ENCODE measurements around the gene PCSK5.

The PCSK5 gene

DNA sequence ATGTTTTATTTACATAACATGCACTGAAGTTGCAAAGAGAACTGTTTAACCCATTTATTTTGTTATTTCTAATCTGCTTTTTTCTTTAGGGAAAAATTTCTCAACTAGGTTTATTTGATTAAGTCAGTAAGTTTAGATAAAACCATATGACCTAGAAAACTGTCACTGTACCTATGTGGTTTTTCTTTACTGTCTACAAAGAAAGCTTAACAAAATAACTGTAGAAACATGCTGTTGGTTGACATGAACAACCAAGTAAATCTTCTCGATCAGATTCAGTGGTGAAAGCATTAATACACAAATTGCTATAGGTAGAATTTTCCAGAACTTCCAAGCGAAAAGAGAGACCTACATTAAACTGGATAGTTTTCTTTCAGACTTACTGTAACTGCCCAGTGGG, 137.4 kb downstream of the PCSK5 start:
- H3K4me2 ChIP-seq (ENCODE audit: low read depth, low read length, poor library complexity, severe bottlenecking), result no peak overlapping the region
- H3K27ac ChIP-seq (ENCODE audit: low read depth, low read length), result no peak overlapping the region

DNA sequence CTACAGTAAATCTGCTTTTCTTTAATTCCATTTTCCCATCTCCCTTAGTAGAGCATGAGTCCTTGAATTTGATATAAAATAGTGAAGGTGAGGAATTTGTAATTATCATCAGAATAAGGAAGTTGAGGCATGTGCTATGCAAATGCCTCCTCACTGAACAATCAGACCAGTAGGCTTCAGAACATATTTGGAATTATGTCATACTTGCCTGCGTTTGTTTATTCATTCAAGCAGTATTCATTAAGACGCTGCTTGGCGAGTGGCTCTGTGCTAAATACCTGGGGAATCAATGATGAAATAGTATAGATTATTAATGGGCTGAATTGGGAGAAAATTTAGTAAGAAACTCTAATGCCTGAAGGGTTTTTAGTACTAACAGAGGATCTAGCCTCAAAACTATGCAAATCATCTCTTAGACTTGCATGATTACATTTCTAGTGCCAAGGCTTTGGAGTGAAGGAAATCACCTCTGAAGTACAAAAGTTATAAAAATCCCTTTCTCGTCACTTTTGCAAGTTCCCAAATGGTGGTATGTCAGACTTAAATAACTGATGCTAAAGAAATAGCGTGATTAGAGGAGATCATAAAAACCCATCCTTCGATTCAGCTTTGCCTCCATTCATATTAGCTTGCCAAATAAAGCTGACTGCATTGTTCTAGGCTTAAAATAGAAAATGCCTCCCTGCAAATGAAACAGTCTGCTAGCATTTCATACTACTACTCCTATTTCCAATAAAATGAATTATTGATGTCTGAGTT, 141.7 kb downstream of the PCSK5 start:
- H3K4me3 ChIP-seq (ENCODE audit: insufficient read depth, low read length, poor library complexity, severe bottlenecking), result no peak overlapping the region
- TF ChIP-seq, protein P1, sequence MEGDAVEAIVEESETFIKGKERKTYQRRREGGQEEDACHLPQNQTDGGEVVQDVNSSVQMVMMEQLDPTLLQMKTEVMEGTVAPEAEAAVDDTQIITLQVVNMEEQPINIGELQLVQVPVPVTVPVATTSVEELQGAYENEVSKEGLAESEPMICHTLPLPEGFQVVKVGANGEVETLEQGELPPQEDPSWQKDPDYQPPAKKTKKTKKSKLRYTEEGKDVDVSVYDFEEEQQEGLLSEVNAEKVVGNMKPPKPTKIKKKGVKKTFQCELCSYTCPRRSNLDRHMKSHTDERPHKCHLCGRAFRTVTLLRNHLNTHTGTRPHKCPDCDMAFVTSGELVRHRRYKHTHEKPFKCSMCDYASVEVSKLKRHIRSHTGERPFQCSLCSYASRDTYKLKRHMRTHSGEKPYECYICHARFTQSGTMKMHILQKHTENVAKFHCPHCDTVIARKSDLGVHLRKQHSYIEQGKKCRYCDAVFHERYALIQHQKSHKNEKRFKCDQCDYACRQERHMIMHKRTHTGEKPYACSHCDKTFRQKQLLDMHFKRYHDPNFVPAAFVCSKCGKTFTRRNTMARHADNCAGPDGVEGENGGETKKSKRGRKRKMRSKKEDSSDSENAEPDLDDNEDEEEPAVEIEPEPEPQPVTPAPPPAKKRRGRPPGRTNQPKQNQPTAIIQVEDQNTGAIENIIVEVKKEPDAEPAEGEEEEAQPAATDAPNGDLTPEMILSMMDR (IDR thresholded peaks at IDR 0.05; ENCODE audit: insufficient read depth, low read length, poor library complexity, severe bottlenecking), result no peak
- TF ChIP-seq EZH2phosphoT487 (conservative IDR thresholded peaks at IDR 0.05; ENCODE audit: low read length), result no peak

More for the DNA sequence above, 137.4 kb downstream of the PCSK5 start:
- TF ChIP-seq, protein P1 (IDR thresholded peaks at IDR 0.05; ENCODE audit: insufficient read depth, low read length, poor library complexity, severe bottlenecking), result no peak
- TF ChIP-seq EZH2phosphoT487 (conservative IDR thresholded peaks at IDR 0.05; ENCODE audit: low read length), result no peak
- H3K9me2 ChIP-seq (replicated peaks; ENCODE audit: insufficient read depth, low read length), result no peaks in the 10 kb centered on the region
- no peaks in the 10 kb centered on the region for H3F3A ChIP-seq (ENCODE audit: insufficient read depth)
- no peak overlapping the region for H3K4me3 ChIP-seq (ENCODE audit: insufficient read depth, low read length, poor library complexity, severe bottlenecking)
- no peak overlapping the region for H3K9ac ChIP-seq (ENCODE audit: low read length)
- no peaks in the 10 kb centered on the region for H3K9me3 ChIP-seq (ENCODE audit: insufficient read depth, low read length)
- no peaks in the 10 kb centered on the region for H3K79me2 ChIP-seq (ENCODE audit: insufficient read depth, low read length)
- no peaks in the 10 kb centered on the region for H3K27me3 ChIP-seq (ENCODE audit: low read length)
- no peaks in the 10 kb centered on the region for H3K36me3 ChIP-seq (ENCODE audit: low read length)
- no peaks in the 10 kb centered on the region for H4K20me1 ChIP-seq (ENCODE audit: low read depth, low read length)
- H2AFZ ChIP-seq (ENCODE audit: low read depth, low read length, severe bottlenecking), result no peak overlapping the region

DNA sequence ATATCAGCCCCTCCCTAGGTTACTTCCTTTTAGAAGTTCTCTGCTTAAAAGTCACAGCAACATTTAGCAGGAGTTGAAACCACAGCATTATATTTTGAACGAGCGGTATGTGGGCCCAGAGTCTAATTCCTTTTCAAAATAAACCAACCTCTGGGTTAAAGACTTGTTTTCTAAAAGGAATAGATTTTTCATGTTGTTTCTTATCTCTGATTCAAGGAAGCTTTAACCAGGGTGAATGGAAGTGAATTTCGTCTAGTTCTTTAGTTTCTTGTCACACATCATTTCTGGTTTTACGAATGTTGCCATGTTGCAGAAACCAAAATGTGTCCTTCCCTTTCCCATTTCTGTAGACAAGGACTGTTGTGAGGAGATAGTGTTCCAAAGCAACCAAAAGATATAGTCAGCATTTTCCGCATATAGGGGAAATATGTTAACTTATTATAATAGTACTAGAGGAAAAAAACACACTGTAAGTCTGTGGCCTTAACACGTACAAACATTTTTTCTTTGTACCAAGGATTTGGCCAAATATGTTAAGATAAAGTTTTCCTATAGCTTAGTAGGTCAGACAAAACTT, 142.4 kb downstream of the PCSK5 start:
- Histone ChIP-seq H3K9ac (ENCODE audit: low read length) (no peak overlapping the region), H3K79me2 (ENCODE audit: insufficient read depth, low read length) (no peaks in the 10 kb centered on the region), H3K4me3 (ENCODE audit: insufficient read depth, low read length, poor library complexity, severe bottlenecking) (no peak overlapping the region), H2AFZ (ENCODE audit: low read depth, low read length, severe bottlenecking) (no peak overlapping the region), H3K27ac (ENCODE audit: low read depth, low read length) (no peak overlapping the region), H3F3A (ENCODE audit: insufficient read depth) (no peaks in the 10 kb centered on the region), H3K4me2 (ENCODE audit: low read depth, low read length, poor library complexity, severe bottlenecking) (no peak overlapping the region), H4K20me1 (ENCODE audit: low read depth, low read length) (no peaks in the 10 kb centered on the region), H3K36me3 (ENCODE audit: low read length) (no peaks in the 10 kb centered on the region), H3K9me2 (replicated peaks; ENCODE audit: insufficient read depth, low read length) (no peaks in the 10 kb centered on the region), H3K27me3 (ENCODE audit: low read length) (no peaks in the 10 kb centered on the region), H3K9me3 (ENCODE audit: insufficient read depth, low read length) (no peaks in the 10 kb centered on the region)
- no peak for TF ChIP-seq EZH2phosphoT487 (conservative IDR thresholded peaks at IDR 0.05; ENCODE audit: low read length)
- TF ChIP-seq, protein P1 (IDR thresholded peaks at IDR 0.05; ENCODE audit: insufficient read depth, low read length, poor library complexity, severe bottlenecking), result no peak

More for the DNA sequence above, 141.7 kb downstream of the PCSK5 start:
- Histone ChIP-seq H3K9ac (ENCODE audit: low read length) (no peak overlapping the region), H3K79me2 (ENCODE audit: insufficient read depth, low read length) (no peaks in the 10 kb centered on the region), H3F3A (ENCODE audit: insufficient read depth) (no peaks in the 10 kb centered on the region), H3K9me2 (replicated peaks; ENCODE audit: insufficient read depth, low read length) (no peaks in the 10 kb centered on the region), H3K36me3 (ENCODE audit: low read length) (no peaks in the 10 kb centered on the region), H2AFZ (ENCODE audit: low read depth, low read length, severe bottlenecking) (no peak overlapping the region), H3K4me2 (ENCODE audit: low read depth, low read length, poor library complexity, severe bottlenecking) (no peak overlapping the region), H3K27me3 (ENCODE audit: low read length) (no peaks in the 10 kb centered on the region), H3K9me3 (ENCODE audit: insufficient read depth, low read length) (no peaks in the 10 kb centered on the region), H4K20me1 (ENCODE audit: low read depth, low read length) (no peaks in the 10 kb centered on the region), H3K27ac (ENCODE audit: low read depth, low read length) (no peak overlapping the region)
